Measurements from ENCODE around the gene CHSY1.

GRCh38 chr15:101157721-101158120, 94.1 kb downstream of the CHSY1 start:
- TF ChIP-seq YY1 (IDR thresholded peaks at IDR 0.05; ENCODE audit: insufficient read depth, insufficient read length): no peak
- TF ChIP-seq ZNF274 (IDR thresholded peaks at IDR 0.05; ENCODE audit: low read depth, low read length): no peak
